Measurements from ENCODE around the gene CAPZB.
"Not testable (repeated sequence)": the region's sequence is repeated elsewhere in the genome, so short reads cannot be mapped to it uniquely, and the experiment has no call there.

- TF ChIP-seq CTCF (conservative IDR thresholded peaks at IDR 0.05); ZFX (IDR thresholded peaks at IDR 0.05): not testable (repeated sequence)
Measured at GRCh38 chr1:19304081-19304480, 181.3 kb downstream of the CAPZB start.
